ENCODE data around the gene SGMS1. TPM values are rescaled to one million over a fixed set of nuclear protein-coding genes. Genes with fewer than 3 reads are reported as not detected.
"Not testable (repeated sequence)": the region's sequence is repeated elsewhere in the genome, so short reads cannot be mapped to it uniquely, and the experiment has no call there.

SGMS1 gene
- total and polyA plus RNA-seq, 11 donors = 6.9 to 40.6 (median 19.6) TPM

GRCh38 chr10:50659865-50660730 is 36.3 kb upstream of the SGMS1 start:
- H3K4me3 ChIP-seq = peak overlapping the region in 11 of 12 donors; percentile 24 to 63 (median 54)
- H3K4me1 ChIP-seq; H3K27me3 ChIP-seq; intact Hi-C loops (cut with DNase I); H3K27ac ChIP-seq; H3K36me3 ChIP-seq; H3K9me3 ChIP-seq: not testable (repeated sequence)
- peak in 10 of 12 donors; percentile 3 to 63 (median 30) for TF ChIP-seq CTCF (IDR thresholded peaks at IDR 0.05)
- WGBS, 4 donors = 50 to 64% (median 56%) methylated on average over 28 to 32 of the region's 32 CpGs
- DNase-seq (peak in 3 of 5 donors; percentile 38 to 73 (median 49)), ATAC-seq (peak in 3 of 4 donors; percentile 90 to 96 (median 94))

- H3K36me3 ChIP-seq; intact Hi-C loops (cut with DNase I); DNase-seq; H3K27me3 ChIP-seq; H3K4me1 ChIP-seq; H3K27ac ChIP-seq; H3K9me3 ChIP-seq: not testable (repeated sequence)
- ATAC-seq = peak in 1 of 4 donors; percentile 13
- peak overlapping the region in 11 of 12 donors; percentile 24 to 63 (median 54) for H3K4me3 ChIP-seq
- 92 to 96% (median 92%) methylated on average over 23 to 35 of the region's 35 CpGs for WGBS, 4 donors
Measured at GRCh38 chr10:50659016-50659864, 35.5 kb upstream of the SGMS1 start.

- Histone ChIP-seq H3K27ac (no peak overlapping the region), H3K4me3 (no peak overlapping the region), H3K36me3 (no peaks in the 10 kb centered on the region), H3K4me1 (peaks cover 0 to 12% (median under 1%) of the 10 kb centered on the region in 12 donors), H3K9me3 (no peaks in the 10 kb centered on the region), H3K27me3 (no peaks in the 10 kb centered on the region)
- TF ChIP-seq POLR2A (IDR thresholded peaks at IDR 0.05) = no peak
- TF ChIP-seq CTCF (IDR thresholded peaks at IDR 0.05) = no peak
- DNase-seq (no peak), ATAC-seq (no peak)
- intact Hi-C loops (cut with DNase I) = no loop called here
- 94 to 100% (median 97%) methylated on average over 2 to 5 of the region's 5 CpGs for WGBS, 4 donors
Measured at GRCh38 chr10:50658165-50658564, 34.4 kb upstream of the SGMS1 start.

- intact Hi-C loops (cut with DNase I) = loop anchor here in 1 of 10 donors (5.0 kb wide), 1 partner anchor 361 kb away; no protein-coding TSS in a partner anchor
- no peaks in the 10 kb centered on the region for H3K27me3 ChIP-seq
- 36 to 44% (median 39%) methylated on average over 3 of the region's 3 CpGs for WGBS, 4 donors
- H3K9me3 ChIP-seq = no peaks in the 10 kb centered on the region
- peaks cover 0 to 18% (median 2%) of the 10 kb centered on the region in 12 donors for H3K4me1 ChIP-seq
- ATAC-seq = no peak
- no peak for TF ChIP-seq POLR2A (IDR thresholded peaks at IDR 0.05)
- no peak for TF ChIP-seq CTCF (IDR thresholded peaks at IDR 0.05)
- no peak for DNase-seq
- H3K27ac ChIP-seq = no peak overlapping the region
- no peaks in the 10 kb centered on the region for H3K36me3 ChIP-seq
- H3K4me3 ChIP-seq = no peak overlapping the region
Measured at GRCh38 chr10:50653758-50654157, 30.0 kb upstream of the SGMS1 start.

All from heart left ventricle (tissue), 16 donors.